Transverse colon (tissue), 3 donors: ENCODE data around the gene FBXL16.

Experiments
- POLR2A ChIP-seq: fragments of 450-650 bp; IDR thresholded peaks from one replicate; pipeline ENCODE4 v1.6.1; 2016; ENCODE audit warnings: antibody characterized with exemption, mild to moderate bottlenecking, moderate library complexity
- POLR2AphosphoS5 ChIP-seq, 3 donors: sonication (generic); formaldehyde crosslinking; IDR thresholded peaks; one replicate each; pipeline ENCODE4 v1.6.1; 2016; ENCODE audit warnings: antibody characterized with exemption in 3 of 3

- TF ChIP-seq POLR2A (no peak), POLR2AphosphoS5 (IDR thresholded peaks at IDR 0.05) (no peak)
Observed at GRCh38 chr16:707062-707538, 1.5 kb upstream of the FBXL16 start.
